Fibroblast of skin of right quadriceps (primary cell): ENCODE measurements around the gene PRPSAP1.
A peak's percentile ranks its signal among the peaks of the same experiment; 100 is the strongest.

Experiments used
- DNase-seq: peaks from one replicate; pipeline ENCODE4 v3.0.0-alpha.2; 2013

Gene PRPSAP1

GRCh38 chr17:76264755-76265623 is 88.7 kb downstream of the PRPSAP1 start, which contains the start of gene UBALD2:
Gene UBALD2, plus strand, starts transcription at chr17:76265348. Its CDS starts 158 bp downstream, at chr17:76265506.
- DNase-seq, result peak; percentile 100

GRCh38 chr17:76264425-76264754 is 89.3 kb downstream of the PRPSAP1 start:
- DNase-seq, result no peak

- DNase-seq, result no peak
Observed at GRCh38 chr17:76263896-76264295, 89.8 kb downstream of the PRPSAP1 start.

- no peak for DNase-seq
Observed at GRCh38 chr17:76262732-76263344, 90.9 kb downstream of the PRPSAP1 start.

GRCh38 chr17:76261421-76262215 is 92.1 kb downstream of the PRPSAP1 start:
- no peak for DNase-seq

GRCh38 chr17:76260669-76261068 is 93.0 kb downstream of the PRPSAP1 start:
- DNase-seq, result no peak

GRCh38 chr17:76260220-76260619 is 93.5 kb downstream of the PRPSAP1 start:
- DNase-seq, result no peak
